ENCODE data around the gene PAMR1.

Gene PAMR1

DNA sequence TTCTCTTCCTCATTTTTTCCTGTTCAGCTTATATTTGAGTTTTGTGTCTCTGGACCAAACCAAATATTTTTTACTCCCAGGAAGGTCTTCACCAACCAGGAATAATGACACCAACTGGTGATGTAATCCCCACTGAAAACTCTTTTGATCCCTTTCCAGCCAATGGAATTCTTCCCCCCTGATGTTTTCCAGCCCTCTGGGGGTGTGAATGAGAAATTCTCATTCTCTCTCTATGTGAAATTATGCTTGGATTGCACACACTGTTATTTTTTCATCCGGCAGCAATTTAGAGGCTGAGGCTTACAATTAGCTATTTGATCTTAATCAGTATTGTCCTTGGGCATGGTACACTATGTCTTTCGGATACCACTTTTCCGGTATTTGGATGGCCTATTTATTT lies 66.6 kb downstream of the PAMR1 start:
- DNase-seq (ENCODE audit: low read depth) = peak; percentile 34

DNA sequence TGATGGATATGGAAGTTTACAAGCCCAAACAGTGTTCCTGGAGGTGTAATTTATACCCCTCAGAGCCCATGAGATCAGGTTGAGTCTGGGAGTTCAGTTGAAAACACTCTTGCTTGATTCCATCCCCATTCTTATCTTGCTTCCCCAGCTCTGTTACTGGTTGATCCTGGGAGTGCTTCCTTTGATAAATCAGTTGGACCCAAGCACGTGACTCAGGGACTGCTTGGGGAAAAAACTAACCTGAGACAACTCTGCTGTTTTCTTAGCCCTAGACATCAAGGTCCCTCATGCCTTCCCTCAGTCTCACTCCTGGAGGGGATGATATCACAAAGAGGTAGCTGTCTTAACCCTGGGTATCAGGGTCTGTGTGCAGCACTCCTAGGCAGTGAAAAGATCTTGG lies 71.1 kb downstream of the PAMR1 start:
- DNase-seq (ENCODE audit: low read depth) = no peak

DNA sequence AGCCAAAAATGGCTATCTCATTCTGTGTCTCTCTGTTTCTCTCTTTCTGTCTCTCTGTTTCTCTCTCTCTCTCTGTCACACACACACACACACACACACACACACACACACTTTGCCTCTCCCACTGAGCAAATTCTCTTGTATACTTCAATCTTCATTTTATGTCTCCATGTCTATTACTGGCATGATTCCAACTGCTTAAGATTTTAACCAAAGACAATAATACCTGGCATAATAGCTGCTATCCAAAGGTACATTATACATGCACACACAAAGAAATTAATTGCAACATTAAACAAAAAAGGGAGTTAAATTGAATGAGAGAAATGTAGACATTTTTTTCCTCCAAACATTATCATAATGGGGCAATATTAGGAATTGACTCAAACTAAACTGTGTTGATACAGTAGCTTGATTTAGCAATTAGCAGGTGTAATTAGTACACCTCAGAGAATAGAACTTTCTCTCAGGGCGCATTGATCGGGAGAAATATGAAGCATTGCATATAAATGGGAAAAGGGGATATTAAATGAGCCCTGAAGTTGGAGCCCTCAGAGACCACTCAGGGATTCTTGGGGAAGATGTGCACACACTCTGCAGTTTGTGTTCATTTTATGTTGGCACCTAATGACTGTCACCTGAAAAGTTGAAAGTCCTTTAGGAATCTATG lies 88.7 kb downstream of the PAMR1 start:
- no peak for DNase-seq (ENCODE audit: low read depth)

DNA sequence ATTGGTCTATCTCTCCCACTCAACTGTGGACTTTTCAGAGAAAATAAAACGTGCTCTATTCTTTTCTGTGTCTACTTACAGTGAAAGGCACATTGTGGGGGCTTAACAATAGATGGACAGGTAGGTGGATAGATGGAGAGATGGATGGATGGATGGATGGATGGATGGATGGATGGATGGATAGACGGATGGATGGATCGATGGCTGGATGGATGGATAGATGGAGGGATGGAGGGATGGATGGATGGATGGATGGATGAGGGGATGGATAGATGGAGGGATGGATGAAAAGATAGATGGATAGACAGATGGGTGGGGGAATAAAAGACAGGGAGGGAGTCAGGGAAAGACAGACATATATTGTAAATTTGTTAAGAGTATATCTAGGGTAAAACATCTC lies 91.8 kb downstream of the PAMR1 start:
- DNase-seq (ENCODE audit: low read depth) = no peak

DNA sequence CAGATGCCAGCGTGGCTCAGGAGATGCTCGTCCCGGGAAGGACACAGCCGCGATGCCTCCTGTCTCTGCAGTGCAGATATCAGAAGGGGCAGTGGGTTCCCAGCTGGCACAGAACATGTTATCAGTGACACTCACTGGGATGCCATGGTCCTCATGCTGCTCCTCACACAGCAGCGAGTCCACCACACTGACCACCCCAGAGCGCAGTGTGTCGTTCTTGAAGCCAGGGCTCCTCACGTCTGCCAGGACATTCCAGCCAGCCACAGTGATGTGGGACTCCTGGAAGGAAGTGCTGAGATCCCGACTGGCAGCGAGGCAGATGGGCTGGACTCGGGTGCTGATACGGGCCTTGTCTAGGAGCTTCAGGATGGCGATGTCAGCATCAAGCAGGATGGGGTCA lies 93.0 kb downstream of the PAMR1 start:
- DNase-seq (ENCODE audit: low read depth) = no peak

DNA sequence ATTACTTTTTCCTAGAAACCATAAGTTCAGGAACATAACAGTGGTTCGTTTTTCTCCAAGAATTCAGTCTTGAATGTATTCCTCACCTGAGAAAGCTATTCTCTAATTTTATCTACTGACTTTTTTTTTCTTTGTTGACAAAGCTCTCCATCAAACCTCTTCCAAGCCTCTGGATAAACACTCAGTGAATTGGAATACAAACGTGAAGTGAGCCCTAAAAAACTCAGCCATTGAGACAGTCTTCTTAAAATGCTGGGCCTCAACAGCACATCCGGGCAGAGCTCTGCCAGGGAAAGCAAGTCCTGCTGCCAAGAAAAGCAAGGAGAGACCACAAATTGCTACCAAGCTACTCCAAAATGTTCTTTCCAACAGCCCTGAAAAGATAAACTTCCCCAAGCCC lies 98.3 kb downstream of the PAMR1 start:
- DNase-seq (ENCODE audit: low read depth) = peak; percentile 54

DNA sequence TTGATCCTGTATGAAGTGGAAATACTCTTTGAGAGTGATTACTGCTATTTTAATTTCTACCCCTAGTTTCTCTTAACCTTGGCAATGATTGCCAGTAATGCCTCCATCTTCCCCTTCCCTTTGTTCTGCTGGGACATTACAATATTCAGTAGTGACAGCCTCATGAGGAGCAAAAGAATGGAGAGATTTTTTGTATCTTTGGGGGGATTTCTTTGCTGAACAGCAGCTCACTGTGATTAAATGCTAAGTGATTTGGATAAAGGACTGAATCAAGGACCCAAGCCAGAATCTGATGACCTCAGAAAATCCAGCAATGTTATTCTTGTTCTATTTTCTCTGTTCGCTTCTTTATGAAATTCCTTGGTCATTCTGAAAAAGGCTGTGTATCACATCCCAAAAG lies 99.1 kb downstream of the PAMR1 start:
- DNase-seq (ENCODE audit: low read depth) = no peak

DNA sequence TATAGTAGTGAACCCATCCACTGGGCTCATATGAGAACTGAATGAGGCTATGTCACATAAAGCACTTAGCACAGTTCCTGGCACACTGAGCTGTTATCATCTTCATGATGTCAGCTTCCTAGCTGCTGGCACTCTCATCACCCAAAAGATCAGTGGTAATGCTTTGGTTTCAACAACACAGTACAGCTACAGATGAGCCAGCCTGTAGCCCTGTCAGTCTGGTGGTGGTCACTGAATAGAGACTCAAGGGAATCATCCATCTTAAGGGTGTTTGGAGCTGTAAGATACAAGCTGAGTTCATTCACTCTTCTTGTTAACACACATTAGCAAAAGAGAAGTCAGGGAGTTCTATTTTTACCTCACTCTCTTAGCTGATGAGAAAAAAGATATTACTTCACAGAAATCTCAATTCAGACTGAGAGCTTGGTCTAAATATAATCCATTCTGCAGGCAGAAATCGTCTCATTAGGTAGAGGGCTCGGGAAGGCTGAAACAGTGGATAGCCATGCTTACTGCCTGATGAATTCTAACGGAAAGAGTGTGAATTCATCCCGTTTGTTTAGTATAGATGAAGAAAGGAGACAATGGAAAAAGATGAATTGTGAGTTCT lies 99.7 kb downstream of the PAMR1 start:
- DNase-seq (ENCODE audit: low read depth) = no peak

DNA sequence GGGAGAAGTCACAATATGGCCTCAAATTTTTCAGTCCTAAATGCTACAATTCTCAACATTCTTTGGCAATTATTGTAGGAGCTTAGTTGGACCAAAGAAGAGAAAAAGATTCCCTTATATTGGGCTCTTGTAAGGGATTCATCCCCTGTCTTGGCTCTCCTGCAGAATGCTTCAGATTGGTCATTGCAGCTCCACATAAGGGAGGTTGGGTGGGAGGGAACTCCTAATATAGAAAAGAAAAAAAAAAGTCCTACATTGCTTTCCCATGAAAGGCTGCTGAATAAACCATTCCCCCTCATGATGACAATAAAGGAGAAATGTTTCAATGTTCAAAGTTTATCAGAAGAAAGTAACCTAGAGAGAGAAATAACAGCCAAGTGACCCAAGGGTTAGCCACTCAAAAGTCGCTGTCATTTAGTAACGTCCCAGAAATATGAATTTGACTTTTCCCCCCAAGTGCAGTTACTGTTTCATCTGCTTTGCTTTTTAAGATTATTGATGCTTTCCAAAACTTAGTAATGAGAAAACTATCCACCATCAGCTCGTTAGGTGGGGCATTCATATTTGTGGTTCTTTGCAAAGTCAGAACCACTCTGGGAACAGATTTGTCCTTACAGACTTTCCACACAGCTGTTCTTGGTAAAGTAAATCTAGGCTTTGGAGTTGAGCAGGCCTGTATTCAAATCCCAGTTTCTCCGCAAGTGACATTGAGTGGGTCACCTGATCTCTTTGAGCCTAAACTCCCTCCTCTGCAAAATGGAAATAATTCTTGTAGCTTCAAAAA lies 101.1 kb downstream of the PAMR1 start:
- no peak for DNase-seq (ENCODE audit: low read depth)

DNA sequence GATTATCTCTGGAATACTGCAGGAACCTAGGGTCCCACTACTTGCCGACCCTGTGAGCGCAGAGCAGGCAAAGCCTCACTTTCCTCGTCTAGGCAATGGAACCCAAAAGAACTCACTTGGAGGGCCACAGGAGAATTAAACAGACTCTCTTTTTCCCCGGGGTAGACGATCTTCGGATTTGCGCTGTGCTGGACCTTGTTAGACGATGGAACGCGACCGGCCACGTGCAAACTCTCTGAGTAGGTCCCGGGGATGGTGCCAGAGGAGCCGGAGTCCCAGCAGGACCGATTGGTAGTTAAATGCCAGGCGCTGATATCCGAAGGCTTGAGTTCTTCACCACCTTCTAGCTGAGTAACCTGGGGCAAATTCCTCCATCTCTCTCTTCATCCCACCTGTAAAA lies 105.0 kb downstream of the PAMR1 start:
- peak; percentile 16 for DNase-seq (ENCODE audit: low read depth)

DNA sequence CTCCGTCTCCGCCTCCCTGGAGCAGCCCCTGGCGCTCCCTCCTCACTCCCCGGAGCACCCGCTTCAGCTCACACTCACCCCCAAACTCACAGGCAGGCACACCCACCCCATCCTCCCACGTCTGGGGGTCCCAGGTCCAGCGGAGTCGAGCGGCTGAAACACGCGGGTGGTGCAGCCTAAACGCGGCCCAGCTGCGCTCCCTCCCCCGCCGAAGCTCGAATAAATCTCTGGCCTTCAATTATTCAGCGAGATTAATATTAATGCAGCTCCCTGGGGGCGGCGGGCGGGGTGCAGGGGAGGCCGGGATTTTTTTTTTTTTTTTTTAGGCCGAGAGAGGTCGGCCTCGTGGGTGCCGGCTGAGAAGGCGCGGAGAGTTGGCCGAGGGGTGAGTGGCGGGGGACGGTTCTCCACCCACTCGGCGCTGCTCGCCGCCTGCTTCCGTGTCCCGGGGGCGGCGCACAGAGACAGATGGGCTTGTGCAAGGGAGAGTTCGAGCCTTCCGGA lies 105.5 kb downstream of the PAMR1 start:
- DNase-seq (ENCODE audit: low read depth) = peak; percentile 36

DNA sequence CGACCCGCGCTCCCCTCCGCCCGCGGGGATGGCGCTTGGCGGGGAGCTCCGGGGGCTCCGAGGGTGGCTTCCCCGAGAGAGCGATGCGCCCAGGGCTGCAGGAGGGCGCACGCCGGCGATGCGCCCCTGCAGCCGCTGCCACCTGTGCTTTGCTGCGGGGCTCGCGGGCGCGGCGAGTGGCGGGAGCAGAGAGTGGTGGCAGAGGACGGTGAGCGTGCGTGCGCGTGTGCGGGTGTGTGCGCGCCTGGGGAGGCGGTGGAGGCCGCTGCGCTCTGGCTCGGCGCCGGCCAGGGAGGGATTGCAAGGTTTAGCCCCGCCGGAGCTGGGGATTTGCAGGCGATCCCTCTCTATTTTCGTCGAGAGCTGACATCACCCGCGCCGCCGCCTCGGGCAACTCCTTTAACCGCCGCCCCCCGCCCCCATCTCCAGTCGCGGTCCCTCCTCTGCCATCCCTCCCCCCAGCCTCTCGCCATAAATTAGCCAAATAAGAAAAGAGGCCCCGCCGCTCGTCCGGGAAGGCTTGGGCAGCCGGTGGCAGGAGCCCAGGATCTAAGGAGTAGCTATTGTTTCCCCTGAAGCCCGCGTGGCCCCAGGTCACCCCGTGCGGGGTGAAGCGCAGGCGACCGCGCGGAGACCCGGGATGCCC lies 106.1 kb downstream of the PAMR1 start, which contains the start of gene SLC1A2:
TSS of gene SLC1A2 (minus strand) at position 375 of the 646 bp plus-strand sequence. CDS start 592 bp downstream, outside the sequence.
- peak; percentile 50 for DNase-seq (ENCODE audit: low read depth)

DNA sequence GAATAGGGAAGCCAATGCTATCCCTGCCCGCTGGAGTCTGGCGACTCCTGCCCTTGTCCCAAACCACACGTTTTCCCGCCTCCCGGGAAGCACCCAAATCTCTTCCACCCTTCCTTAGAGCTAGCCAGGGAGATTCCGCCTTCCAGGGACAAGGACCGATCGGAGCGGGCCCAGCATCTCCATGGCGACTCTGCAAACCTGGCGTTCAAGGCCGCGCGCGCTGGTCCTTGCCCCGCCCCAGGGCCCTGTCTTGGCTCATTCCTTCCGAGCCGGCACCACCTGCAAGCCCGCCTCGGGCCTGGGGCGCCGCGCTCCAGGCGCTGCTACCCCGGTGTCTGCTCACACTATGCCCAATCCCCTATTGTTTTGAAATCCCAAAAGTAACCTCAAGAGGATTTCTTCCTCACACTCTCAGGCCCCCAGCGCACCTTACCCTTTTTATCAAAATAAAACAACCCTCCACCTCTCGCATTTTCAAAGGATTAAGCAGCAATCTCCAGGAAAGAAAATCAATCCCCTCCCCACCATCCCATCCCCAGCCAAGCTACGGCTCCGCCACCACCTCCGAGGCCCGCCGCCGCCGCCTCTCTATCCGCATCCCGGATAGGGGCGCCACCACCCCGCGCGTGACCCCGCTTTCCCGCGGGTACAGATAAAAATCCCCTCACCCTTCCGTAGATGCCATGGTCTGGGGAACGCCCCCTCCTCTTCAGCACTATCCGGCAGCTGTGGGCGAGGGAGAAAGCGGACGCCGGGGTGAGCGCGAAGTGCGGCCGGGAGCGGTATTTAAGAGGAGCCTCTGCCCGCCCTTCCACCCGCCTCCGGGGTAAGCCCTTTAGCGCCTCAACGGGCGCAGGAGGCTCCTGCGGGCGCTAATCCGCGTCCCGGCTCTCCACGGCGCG lies 106.9 kb downstream of the PAMR1 start:
- peak; percentile 39 for DNase-seq (ENCODE audit: low read depth)

DNA sequence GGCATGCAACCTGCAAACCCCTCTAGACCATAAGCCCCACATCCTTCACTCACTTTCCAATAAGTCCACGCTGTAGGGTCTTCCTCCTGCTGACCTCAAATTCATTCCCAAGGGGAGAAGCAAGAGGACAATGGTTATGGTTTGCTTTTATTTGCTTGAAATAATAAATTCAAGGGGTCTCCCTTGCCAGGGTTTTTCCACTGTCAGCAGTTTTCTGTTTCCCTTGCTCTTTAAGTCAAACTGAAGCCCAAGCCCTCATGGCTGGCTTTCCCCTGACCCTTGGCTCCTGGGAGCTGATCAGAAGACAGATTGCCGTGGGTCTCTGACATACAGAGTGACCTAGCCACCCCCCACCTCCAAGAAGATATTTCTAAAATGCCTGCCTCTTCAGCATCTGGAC lies 109.9 kb downstream of the PAMR1 start:
- DNase-seq (ENCODE audit: low read depth) = no peak

DNA sequence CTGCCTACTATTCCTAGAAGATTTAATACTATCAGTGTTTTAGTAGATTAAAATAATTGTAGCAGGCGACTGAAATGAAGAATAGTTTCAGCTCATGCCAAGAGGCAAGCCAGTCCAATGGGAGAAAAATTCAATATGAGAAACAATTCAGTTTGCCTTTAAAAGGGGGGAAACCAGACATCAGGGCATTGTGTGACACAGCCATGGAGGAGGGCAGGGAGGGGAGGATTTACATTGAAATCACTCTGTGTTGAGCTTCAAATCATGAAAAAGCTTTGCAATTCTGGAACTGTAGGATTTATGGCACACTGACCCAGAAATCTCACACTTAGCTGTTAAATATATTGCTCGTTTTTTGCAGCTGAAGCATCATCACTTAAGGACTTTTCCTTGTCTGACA lies 110.6 kb downstream of the PAMR1 start:
- no peak for DNase-seq (ENCODE audit: low read depth)

DNA sequence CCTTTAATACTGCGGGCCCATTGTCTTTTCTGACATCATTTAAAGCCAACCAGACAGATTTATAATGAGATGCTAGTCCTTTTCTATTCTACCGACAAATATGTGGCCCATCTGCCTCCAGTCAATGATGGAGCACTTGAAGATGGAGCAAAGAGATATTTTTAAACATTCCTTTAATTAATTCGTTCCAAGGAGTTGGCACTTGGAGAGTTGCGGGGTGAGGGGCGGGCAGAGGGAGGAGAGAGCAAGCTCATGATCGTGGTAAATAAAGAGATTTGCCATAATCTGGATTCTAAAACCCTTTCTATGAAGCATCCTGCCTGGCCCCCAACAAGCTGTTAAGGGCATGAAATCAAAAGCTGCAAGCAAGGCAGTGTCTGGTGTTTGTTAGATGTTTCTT lies 111.1 kb downstream of the PAMR1 start:
- DNase-seq (ENCODE audit: low read depth) = no peak

DNA sequence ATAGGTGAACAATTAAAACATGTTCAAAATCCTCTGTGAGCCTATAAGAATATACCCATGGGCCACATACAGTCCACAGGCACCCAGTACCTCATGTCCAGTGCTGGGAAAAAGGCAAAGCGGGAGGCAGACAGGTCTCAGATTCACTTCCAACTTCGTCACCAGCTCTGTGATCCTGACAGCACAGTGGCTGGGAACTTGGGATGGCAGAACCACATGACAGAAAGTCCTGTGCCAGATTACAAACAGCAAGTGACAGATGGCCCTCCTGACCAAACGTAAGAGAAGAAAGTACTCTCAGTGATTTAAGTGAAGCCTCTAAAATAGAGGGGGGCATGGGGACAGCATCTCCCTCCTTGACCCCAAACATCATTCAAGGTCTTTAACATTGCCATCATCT lies 111.8 kb downstream of the PAMR1 start:
- no peak for DNase-seq (ENCODE audit: low read depth)

DNA sequence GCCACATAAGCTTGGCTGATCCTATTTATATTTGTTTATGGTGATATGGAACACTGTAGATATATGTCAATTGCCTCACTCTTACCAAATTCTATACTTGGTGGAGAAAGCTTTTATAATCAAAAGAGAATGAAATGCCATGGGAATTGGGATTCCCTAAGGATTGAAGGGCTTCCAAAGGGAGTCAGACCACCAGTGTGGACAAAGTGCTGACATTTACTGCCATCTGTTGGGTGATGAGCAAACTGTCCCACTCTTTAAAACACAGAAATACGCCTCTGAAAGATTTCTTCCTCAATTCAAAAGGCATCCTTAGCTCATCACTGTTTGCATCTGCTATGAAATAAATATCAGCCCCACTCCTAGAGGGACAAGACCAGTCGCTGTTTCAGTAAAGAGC lies 113.1 kb downstream of the PAMR1 start:
- DNase-seq (ENCODE audit: low read depth) = no peak

DNA sequence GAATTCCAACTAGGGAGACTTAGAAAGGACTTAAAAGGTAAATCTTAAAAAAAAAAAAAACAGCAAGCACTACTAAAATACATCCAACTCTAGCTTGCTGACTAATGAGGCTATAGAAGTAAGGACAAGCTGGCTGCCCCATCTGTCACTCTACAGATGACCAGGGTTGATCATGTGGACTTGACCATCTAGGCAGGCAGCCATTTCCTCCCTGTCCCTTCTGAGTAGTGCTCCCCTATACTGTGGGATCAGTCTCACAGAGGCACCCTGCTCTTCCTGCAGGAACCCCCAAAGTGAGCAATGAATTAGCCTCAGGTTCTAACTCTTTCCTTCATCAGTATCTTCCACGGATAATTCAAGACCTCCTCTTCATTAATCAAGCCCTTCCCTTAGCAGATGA lies 118.4 kb downstream of the PAMR1 start:
- no peak for DNase-seq (ENCODE audit: low read depth)

DNA sequence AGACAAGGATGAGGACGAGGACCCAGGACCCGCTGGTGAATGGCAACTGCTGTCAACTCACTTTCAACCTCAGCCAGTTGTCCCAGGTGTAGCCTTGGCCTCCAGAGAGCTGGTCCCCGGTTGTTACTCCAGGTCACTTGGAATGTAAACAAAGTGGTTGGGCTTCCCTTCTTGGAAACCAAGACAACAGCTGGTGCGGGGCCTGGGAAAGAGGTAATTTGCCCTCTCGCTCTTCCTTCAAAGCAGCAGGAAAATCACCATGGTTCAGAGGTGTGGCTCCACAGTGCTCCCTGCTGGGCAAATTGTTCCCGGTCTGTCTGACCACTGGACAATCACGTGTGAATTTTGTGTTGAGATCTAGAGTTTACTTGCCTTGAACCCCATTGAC lies 121.0 kb downstream of the PAMR1 start:
- peak; percentile 51 for DNase-seq (ENCODE audit: low read depth)

DNA sequence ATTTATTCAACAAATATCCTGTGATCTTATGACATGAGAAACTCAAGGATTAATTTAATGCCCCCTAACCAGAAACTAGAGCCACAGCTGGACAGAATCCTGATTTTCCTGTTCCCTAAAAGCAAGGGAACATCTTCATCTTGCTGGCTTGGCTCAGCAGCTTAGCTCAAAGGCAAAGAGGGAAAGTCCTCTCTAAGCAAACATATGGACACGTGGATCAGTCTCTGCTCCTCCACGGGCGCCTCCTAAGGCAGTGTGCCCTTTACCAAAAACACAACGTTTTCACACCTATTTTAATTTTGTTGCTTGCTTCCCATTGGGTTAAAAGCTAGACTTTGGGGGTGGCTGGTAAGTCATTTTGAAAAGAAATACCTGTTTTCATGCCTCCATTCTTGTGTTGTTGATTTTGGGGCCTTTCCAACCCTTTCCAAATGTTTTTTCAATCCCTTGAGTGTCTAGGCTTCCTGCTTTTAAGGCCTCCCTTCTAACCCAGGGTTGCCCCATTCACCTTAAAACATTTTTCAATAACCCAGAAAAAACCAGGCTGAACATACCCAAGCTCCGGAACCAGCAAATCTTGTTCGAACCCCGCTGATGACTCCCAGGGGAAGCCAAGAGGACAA lies 121.5 kb downstream of the PAMR1 start:
- no peak for DNase-seq (ENCODE audit: low read depth)
